Lower lobe of right lung (tissue), 2 donors: Measurements from ENCODE around the gene OR6C65. TPM values are rescaled to one million over a fixed set of nuclear protein-coding genes. Genes with fewer than 3 reads are reported as not detected.
"Not testable (repeated sequence)": the region's sequence is repeated elsewhere in the genome, so short reads cannot be mapped to it uniquely, and the experiment has no call there.

Experiments used
- ATAC-seq, 2 donors: fragments of 200-7000 bp; cut with Tn5 transposase; one replicate each; pipeline ENCODE4 v1.9.1; 2020 to 2022; ENCODE audit warnings: mild to moderate bottlenecking in 2 of 2, moderate library complexity in 2 of 2
- DNase-seq: peaks from one replicate; pipeline ENCODE4 v3.0.0-alpha.2; 2020
- H3K27ac ChIP-seq: fragments of 200-600 bp; one replicate; pipeline ENCODE4 v1.8.0; 2022
- H3K27me3 ChIP-seq: fragments of 200-600 bp; one replicate; pipeline ENCODE4 v1.8.0; 2022; ENCODE audit warnings: low read depth
- H3K36me3 ChIP-seq: fragments of 200-600 bp; one replicate; pipeline ENCODE4 v1.8.0; 2022; ENCODE audit warnings: mild to moderate bottlenecking
- H3K4me1 ChIP-seq: fragments of 200-600 bp; one replicate; pipeline ENCODE4 v1.8.0; 2022
- H3K4me3 ChIP-seq: fragments of 200-600 bp; one replicate; pipeline ENCODE4 v1.8.0; 2022; ENCODE audit warnings: mild to moderate bottlenecking
- H3K9me3 ChIP-seq: fragments of 200-600 bp; one replicate; pipeline ENCODE4 v1.8.0; 2022
- intact Hi-C: fragments of 100-400 bp; cut with DNase I; formaldehyde crosslinking; loops from one replicate; pipeline ENCODE4 v1.11.0; 2022
- total RNA-seq: library from RNA; stranded (reverse); fragmentation: NEBNext Ultra II Directional; extraction: Animal tissue kit (Norgen Biotek cat#: 25700); gene quantifications from one replicate; pipeline ENCODE4 v1.2.1, GENCODE V29; 2021
- TF ChIP-seq, protein P1 (sequence below): fragments of 200-600 bp; IDR thresholded peaks from one replicate; pipeline ENCODE4 v1.8.0; 2022; ENCODE audit warnings: antibody characterized with exemption, mild to moderate bottlenecking
- donor health status: DM: no; HTN: yes; CAD: no; lungs with severe emphysema.

The OR6C65 gene
- total RNA-seq, 1 donor from 2014 or later, result not detected

DNA sequence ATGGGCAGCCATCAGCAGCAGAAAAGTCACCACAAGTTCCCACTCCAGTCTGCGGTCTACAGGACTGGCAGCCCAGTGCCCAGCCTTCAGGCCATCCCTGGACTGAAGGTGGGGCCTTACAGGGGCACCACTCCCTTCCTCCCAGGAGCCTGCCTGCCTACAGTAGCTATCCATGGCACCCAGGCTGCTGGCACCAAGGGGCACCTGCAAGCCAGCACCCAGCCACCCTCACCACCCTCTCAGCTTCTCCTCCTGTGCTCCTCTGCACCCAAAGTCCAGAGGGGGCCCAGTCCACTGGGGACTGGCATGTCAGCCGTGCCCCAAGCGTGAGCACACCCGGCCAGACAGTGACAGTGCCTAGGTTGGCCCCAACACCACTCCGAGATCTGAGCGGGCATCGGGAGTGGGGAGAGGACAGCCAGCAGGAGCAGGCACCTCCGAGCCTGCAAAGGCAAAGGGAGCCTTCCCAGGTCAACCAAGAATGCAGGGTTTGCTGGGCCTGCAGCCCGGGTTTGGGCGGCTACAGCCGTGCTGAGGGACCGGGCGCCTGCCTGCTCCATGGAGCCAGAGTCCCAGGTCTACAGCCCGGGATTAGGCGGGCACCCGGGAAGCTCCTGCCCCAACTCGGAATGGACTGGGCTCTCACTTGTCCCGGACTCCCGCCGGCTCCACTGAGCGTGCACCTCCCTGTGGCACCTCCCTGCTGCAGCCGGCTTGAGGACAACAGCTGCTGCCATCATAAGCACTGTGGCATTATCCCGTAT is 8.1 kb upstream of the OR6C65 start:
- Histone ChIP-seq H3K27ac (no peak overlapping the region), H3K9me3 (no peaks in the 10 kb centered on the region), H3K4me3 (no peak overlapping the region), H3K36me3 (no peaks in the 10 kb centered on the region), H3K27me3 (no peaks in the 10 kb centered on the region), H3K4me1 (no peaks in the 10 kb centered on the region)
- TF ChIP-seq, protein P1, sequence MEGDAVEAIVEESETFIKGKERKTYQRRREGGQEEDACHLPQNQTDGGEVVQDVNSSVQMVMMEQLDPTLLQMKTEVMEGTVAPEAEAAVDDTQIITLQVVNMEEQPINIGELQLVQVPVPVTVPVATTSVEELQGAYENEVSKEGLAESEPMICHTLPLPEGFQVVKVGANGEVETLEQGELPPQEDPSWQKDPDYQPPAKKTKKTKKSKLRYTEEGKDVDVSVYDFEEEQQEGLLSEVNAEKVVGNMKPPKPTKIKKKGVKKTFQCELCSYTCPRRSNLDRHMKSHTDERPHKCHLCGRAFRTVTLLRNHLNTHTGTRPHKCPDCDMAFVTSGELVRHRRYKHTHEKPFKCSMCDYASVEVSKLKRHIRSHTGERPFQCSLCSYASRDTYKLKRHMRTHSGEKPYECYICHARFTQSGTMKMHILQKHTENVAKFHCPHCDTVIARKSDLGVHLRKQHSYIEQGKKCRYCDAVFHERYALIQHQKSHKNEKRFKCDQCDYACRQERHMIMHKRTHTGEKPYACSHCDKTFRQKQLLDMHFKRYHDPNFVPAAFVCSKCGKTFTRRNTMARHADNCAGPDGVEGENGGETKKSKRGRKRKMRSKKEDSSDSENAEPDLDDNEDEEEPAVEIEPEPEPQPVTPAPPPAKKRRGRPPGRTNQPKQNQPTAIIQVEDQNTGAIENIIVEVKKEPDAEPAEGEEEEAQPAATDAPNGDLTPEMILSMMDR, result no peak
- peak in 1 of 2 donors; percentile 13 for ATAC-seq
- no peak for DNase-seq
- intact Hi-C loops, result no loop called here

DNA sequence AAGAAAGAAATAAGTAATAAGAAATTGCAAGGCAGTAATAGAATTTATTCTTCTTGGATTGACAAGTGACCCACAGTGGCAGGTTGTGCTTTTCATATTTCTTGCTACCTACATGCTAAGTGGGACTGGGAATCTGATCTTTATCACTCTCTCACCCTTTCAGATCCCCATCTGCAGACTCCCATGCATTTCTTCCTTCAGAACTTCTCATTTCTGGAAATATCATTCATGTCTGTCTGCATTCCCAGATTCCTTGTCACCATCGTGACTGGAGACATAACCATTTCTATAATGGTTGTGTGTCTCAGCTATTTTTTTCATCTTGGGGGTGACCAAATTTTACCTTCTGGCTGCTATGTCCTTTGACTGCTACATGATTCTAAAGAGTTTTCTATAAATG is 4.0 kb upstream of the OR6C65 start:
- Histone ChIP-seq H3K4me3 (no peak overlapping the region), H3K27me3 (no peaks in the 10 kb centered on the region), H3K4me1 (no peaks in the 10 kb centered on the region), H3K27ac (no peak overlapping the region), H3K36me3 (no peaks in the 10 kb centered on the region), H3K9me3 (no peaks in the 10 kb centered on the region)
- TF ChIP-seq, protein P1, result no peak
- intact Hi-C loops, result no loop called here
- DNase-seq, result no peak
- no peak for ATAC-seq

DNA sequence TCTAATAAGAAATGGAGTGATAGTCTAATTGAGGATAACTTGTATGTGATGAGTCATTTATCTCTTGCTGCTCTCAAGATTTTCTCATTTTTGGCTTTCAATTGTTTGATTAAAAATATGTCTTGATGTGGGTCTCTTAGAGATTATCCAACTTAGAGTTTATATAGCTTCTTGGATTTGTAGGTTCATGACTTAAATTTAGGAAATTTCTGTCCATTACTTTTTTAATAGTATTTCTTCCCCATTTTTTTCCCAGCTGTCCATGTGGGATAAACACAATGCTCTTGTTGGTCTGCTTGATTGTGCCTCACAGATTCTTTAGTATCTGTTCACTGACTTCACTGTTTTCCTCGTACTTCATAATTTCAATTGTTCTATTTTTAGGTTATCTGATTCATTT is 7.5 kb downstream of the OR6C65 start:
- intact Hi-C loops, result no loop called here
- H3K4me1 ChIP-seq, result no peaks in the 10 kb centered on the region
- H3K27ac ChIP-seq, result no peak overlapping the region
- TF ChIP-seq, protein P1, result no peak
- DNase-seq (no peak), ATAC-seq (no peak)
- H3K27me3 ChIP-seq, result no peaks in the 10 kb centered on the region
- no peaks in the 10 kb centered on the region for H3K36me3 ChIP-seq
- H3K4me3 ChIP-seq, result no peak overlapping the region
- no peaks in the 10 kb centered on the region for H3K9me3 ChIP-seq

DNA sequence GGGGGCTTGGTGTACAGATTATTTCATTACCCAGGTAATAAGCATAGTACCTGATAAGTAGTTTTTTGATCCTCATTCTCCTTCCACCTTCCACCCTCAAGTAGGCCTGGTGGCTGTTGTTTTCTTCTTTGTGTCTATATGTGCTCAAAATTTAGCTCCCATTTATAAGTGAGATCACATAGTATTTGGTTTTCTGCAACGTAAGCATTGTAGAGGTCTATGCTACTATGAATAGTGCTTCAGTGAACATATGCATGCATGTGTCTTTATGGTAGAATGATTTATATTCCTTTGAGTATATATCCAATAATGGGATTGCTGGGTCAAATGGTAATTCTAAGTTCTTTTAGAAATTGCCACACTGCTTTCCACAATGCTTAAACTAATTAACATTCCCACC is 8.8 kb downstream of the OR6C65 start:
- DNase-seq, H3K9me3 ChIP-seq, intact Hi-C loops, H3K4me1 ChIP-seq, H3K4me3 ChIP-seq, H3K27me3 ChIP-seq, H3K36me3 ChIP-seq, ATAC-seq, H3K27ac ChIP-seq: not testable (repeated sequence)

DNA sequence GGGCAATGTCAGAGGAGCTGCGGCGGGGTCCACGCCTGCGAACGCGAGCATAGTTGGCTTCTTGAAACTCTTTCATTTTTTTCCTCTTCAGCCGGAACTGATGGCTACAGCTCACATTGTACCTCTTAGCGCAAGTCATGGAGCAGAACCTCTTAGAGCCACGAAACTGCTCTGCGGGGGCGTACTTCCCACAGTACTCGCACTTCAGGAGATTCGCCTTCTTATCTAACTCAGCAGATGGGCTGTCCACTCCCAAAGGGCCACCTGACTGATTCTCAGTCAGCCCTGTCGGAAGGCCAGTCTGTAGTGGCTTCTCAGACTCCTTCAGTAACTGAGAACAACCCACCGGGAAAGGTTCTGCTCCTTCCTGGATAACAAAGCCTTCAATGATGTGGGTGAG is 11.8 kb downstream of the OR6C65 start:
- ATAC-seq, DNase-seq, H3K9me3 ChIP-seq, H3K4me3 ChIP-seq, H3K4me1 ChIP-seq, intact Hi-C loops, H3K27me3 ChIP-seq, H3K36me3 ChIP-seq, H3K27ac ChIP-seq: not testable (repeated sequence)

DNA sequence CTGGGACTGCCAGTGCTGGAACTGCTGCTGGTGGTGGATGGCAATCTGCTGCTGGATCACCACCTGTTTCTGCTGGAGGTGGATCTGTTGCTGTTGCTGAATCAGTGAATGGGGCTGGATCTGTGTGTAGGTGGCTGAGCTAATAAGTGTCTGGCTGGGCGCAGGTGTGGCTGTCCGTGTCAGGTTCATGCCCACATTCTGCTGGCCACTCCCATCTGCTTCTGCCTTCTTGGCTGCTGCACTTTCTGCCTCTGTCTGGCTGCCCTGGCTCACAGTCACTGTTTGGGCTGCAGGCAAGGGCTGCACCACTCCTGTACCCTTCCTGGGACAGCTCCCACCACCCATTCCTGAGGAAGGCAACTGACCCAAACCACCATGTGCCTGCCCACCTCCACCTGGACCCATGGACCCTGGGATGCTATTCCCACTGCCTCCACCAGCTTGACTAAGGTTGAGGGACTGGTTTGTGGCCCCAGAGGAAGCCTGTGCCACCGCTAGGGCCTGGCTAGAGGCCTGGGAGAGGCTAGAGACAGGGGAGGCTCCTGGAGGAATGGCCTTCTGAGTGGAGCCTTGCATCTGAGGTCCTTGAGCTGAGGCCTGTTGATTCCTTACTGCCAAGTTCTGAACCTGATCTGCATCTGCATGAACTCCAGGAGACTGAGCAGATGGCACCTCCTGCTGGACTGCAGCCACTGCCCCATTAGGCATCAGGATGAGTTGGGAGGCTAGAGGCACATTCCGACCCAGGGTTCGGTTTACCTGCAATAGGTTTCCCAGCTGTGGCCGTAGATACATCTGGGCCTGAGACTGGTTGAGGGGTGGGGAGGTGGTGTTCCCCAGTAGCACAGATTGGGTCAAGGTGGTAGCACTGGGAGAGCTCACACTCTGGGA is 13.4 kb downstream of the OR6C65 start:
- H3K36me3 ChIP-seq, DNase-seq, H3K27me3 ChIP-seq, intact Hi-C loops, H3K9me3 ChIP-seq, H3K4me3 ChIP-seq, H3K27ac ChIP-seq, H3K4me1 ChIP-seq: not testable (repeated sequence)
- ATAC-seq, result peak; percentile 42 to 48

DNA sequence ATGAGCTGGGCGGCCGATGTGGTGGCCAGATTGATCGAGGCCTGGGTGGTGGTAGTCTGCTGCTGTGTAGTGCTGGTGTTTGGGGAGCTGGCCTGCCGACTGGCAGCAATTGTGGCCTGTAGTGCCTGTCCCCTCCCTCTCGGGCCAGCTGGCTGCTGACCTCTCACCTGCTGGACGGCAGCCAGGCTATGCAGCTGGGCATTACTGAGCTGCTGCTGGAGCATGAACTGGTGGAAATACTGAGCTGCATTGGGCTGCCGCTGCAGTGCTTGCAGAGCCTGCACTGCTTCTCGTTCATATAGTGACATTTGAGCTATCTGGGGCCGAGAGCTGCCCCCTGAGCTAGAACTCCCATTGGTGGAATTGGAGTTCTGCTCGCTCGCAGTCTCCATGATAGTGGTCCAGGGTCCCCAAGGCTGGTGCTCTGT is 14.1 kb downstream of the OR6C65 start:
- H3K4me1 ChIP-seq, H3K27ac ChIP-seq, DNase-seq, intact Hi-C loops, H3K4me3 ChIP-seq, H3K27me3 ChIP-seq, H3K36me3 ChIP-seq, H3K9me3 ChIP-seq: not testable (repeated sequence)
- ATAC-seq, result peak; percentile 18 to 36

DNA sequence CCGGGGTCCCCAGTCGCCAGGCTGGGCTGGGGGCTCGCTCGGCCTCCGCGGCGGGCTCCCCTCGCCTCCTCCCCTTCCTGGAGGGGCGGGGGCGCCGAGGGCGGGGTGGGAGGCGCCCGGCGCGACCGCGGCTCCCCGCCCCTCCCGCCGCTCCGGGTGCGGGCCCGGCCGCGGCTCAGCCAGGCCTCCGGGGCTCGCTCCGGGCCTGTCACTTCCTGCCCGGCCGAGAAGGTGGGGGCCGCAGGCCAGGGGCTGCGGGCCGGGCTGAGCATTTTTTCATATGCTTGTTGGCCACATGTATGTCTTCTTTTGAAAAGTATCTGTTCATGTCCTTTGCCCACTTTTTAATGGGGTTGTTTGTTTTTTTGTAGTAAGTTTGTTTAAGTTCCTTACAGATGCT is 14.6 kb downstream of the OR6C65 start:
- H3K9me3 ChIP-seq, DNase-seq, H3K36me3 ChIP-seq, H3K4me3 ChIP-seq, H3K27ac ChIP-seq, H3K4me1 ChIP-seq, intact Hi-C loops, H3K27me3 ChIP-seq: not testable (repeated sequence)
- ATAC-seq, result peak; percentile 72 to 81
